A375 (cell line): ENCODE measurements around the gene CASP10. TPM values are rescaled to one million over a fixed set of nuclear protein-coding genes. Genes with fewer than 3 reads are reported as not detected.

ENCODE experiments used
- small RNA-seq: library from RNA; depleted of rRNA; stranded (forward); fragments of <200 nt; gene quantifications from one replicate; pipeline ENCODE3, GENCODE V24; 2014
- total RNA-seq: library from RNA; depleted of rRNA; stranded (reverse); fragments of >200 nt; shearing (Covaris generic); gene quantifications from 2 replicates; pipeline ENCODE4 v1.2.3, GENCODE V29; 2014; rRNA removed

Gene CASP10
- 1.7 TPM in 2 replicates for total RNA-seq

GRCh38 chr2:201182650-201183364 is at the start of gene CASP10:
TSS of gene CASP10 (plus strand) at chr2:201183141. CDS start at chr2:201185778, 2,637 bp downstream.

GRCh38 chr2:201260302-201260800 is 77.4 kb downstream of the CASP10 start, which contains the start of gene CASP8:
TSS of gene CASP8 (plus strand) at chr2:201260536. CDS start at chr2:201266487, 5,951 bp downstream.

Small RNA genes within 50 kb of the gene (small RNA-seq; reads per million reads assigned to genes)
- gene AC007283.2 = not detected
- gene MTND4LP13 = not detected
- not detected for gene RNU7-45P

Other genes starting within 250 kb of the CASP10 start
- 10.8 and 17.9 TPM in 2 replicates for gene ORC2, start 219.5 kb upstream of the CASP10 start, total RNA-seq
- 2.6 and 2.7 TPM in 2 replicates for gene HYCC2, start 111.5 kb upstream of the CASP10 start, total RNA-seq
- gene NDUFB3, start 111.1 kb upstream of the CASP10 start, total RNA-seq = 82.9 and 86.4 TPM in 2 replicates
- 17.9 and 18.2 TPM in 2 replicates for gene CFLAR, start 67.0 kb upstream of the CASP10 start, total RNA-seq
- 21.4 and 25.8 TPM in 2 replicates for gene CASP8, start 77.4 kb downstream of the CASP10 start, total RNA-seq
- gene FLACC1, start 174.2 kb downstream of the CASP10 start, total RNA-seq = 0.68 and 1.1 TPM in 2 replicates